ENCODE measurements around the gene FERMT2. TPM values are rescaled to one million over a fixed set of nuclear protein-coding genes. Genes with fewer than 3 reads are reported as not detected.
A peak's percentile ranks its signal among the peaks of the same experiment; 100 is the strongest.

FERMT2 gene
- polyA plus RNA-seq, 1 donor (not counting 4 experiments of a cell fraction or from before 2014, with no cell fraction given): 19.6 TPM

DNA sequence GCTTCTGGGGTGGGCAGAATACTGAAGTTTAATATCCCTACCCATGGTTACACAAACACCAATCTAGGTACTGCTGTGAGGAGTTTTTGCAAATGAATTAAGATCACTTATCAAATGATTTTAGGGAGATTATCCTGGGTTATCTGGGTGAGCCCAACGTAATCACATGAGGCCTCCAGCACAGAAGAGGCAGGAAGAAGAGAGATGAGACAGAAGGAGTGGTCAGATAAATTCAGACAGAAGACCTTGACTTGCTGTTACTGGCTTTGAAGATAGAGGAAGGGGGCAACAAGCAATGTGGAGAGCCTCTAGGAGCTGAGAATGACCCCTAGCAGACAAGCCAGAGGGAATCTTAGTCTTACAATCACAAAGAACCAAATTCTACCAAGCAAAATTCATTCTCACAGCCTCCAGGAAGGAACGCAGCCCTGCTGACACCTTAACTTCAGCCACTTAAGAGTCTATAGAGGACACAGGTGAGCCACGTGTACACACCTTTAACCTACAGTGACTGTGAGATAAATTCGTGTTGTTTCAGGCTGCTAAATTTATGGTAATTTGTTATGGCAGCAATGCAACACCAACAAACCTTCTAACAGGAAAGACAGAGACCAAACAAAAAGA lies 49.4 kb downstream of the FERMT2 start:
- H3K4me3 ChIP-seq (ENCODE audit: control insufficient read depth in 2 of 3, extremely low read depth in 1 of 3, insufficient read depth in 2 of 3, low read depth in 1 of 3, low read length in 3 of 3): no peak overlapping the region
- no peaks in the 10 kb centered on the region for H3K9me1 ChIP-seq (ENCODE audit: control insufficient read depth, extremely low read depth, insufficient read depth, low read length)
- H3K9me3 ChIP-seq (ENCODE audit: control insufficient read depth, low read depth, low read length): no peaks in the 10 kb centered on the region
- TF ChIP-seq, protein P1, sequence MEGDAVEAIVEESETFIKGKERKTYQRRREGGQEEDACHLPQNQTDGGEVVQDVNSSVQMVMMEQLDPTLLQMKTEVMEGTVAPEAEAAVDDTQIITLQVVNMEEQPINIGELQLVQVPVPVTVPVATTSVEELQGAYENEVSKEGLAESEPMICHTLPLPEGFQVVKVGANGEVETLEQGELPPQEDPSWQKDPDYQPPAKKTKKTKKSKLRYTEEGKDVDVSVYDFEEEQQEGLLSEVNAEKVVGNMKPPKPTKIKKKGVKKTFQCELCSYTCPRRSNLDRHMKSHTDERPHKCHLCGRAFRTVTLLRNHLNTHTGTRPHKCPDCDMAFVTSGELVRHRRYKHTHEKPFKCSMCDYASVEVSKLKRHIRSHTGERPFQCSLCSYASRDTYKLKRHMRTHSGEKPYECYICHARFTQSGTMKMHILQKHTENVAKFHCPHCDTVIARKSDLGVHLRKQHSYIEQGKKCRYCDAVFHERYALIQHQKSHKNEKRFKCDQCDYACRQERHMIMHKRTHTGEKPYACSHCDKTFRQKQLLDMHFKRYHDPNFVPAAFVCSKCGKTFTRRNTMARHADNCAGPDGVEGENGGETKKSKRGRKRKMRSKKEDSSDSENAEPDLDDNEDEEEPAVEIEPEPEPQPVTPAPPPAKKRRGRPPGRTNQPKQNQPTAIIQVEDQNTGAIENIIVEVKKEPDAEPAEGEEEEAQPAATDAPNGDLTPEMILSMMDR (optimal IDR thresholded peaks at IDR 0.05 in 1 of 3, IDR thresholded peaks at IDR 0.05 in 1 of 3, conservative IDR thresholded peaks at IDR 0.05 in 1 of 3; ENCODE audit: extremely low read depth in 1 of 3, insufficient read depth in 2 of 3, low read length in 3 of 3): no peak
- TF ChIP-seq EZH2 (IDR thresholded peaks at IDR 0.05; ENCODE audit: low read length): no peak
- dilution Hi-C loops (cut with MboI; ENCODE audit: extremely low pct_ligation_motif_present, low sequenced_read_pairs): no loop called here
- no peaks in the 10 kb centered on the region for H3K79me2 ChIP-seq (ENCODE audit: control insufficient read depth, insufficient read depth, low read length)
- H2AFZ ChIP-seq (ENCODE audit: control insufficient read depth, low read length): no peak overlapping the region
- peaks cover 0 to 2% of the 10 kb centered on the region in 2 experiments for H3K36me3 ChIP-seq (ENCODE audit: control insufficient read depth in 2 of 2, extremely low read depth in 1 of 2, insufficient read depth in 2 of 2, low read length in 2 of 2)
- H3K9ac ChIP-seq (ENCODE audit: control insufficient read depth, extremely low read depth, insufficient read depth, low read length): no peak overlapping the region
- no peaks in the 10 kb centered on the region for H3K27me3 ChIP-seq (ENCODE audit: control insufficient read depth, extremely low read depth, insufficient read depth, low read length)
- H4K20me1 ChIP-seq (ENCODE audit: control insufficient read depth, extremely low read depth, insufficient read depth, low read length): no peaks in the 10 kb centered on the region
- peaks cover 30% of the 10 kb centered on the region for H3K4me1 ChIP-seq (ENCODE audit: control insufficient read depth, extremely low read depth, insufficient read depth, low read length)
- no peak overlapping the region for H3K27ac ChIP-seq (ENCODE audit: control insufficient read depth, insufficient read depth, low read length)
- no peak for DNase-seq (ENCODE audit: low read depth, low spot score)
- H3K4me2 ChIP-seq (ENCODE audit: control insufficient read depth, extremely low read depth, insufficient read depth, low read depth, low read length): no peak overlapping the region
- FAIRE-seq: no peak

DNA sequence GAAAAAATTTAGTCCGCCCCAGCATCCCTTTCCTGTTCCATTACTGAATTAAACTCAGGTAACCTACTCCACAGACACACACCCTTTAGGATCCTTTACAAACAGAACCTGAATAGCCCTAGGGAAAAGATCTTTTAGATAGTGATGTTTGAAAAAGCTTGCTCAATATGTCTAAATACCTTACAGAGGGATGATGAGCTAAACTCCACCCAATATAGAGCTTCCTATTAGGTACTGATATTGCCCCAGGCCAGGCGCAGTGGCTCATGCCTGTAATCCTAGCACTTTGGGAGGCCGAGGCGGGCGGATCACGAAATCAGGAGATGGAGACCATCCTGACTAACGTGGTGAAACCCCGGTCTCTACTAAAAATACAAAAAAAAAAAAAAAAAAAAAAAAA lies 50.1 kb downstream of the FERMT2 start:
- dilution Hi-C loops (cut with MboI; ENCODE audit: extremely low pct_ligation_motif_present, low sequenced_read_pairs): no loop called here
- no peaks in the 10 kb centered on the region for H3K9me3 ChIP-seq (ENCODE audit: control insufficient read depth, low read depth, low read length)
- DNase-seq (ENCODE audit: low read depth, low spot score) (peak; percentile 71), FAIRE-seq (no peak)
- H3K79me2 ChIP-seq (ENCODE audit: control insufficient read depth, insufficient read depth, low read length): no peaks in the 10 kb centered on the region
- peak overlapping the region; percentile 50 for H3K4me2 ChIP-seq (ENCODE audit: control insufficient read depth, extremely low read depth, insufficient read depth, low read depth, low read length)
- no peak overlapping the region for H3K4me3 ChIP-seq (ENCODE audit: control insufficient read depth in 2 of 3, extremely low read depth in 1 of 3, insufficient read depth in 2 of 3, low read depth in 1 of 3, low read length in 3 of 3)
- TF ChIP-seq, protein P1 (optimal IDR thresholded peaks at IDR 0.05 in 1 of 3, IDR thresholded peaks at IDR 0.05 in 1 of 3, conservative IDR thresholded peaks at IDR 0.05 in 1 of 3; ENCODE audit: extremely low read depth in 1 of 3, insufficient read depth in 2 of 3, low read length in 3 of 3): no peak
- TF ChIP-seq EZH2 (IDR thresholded peaks at IDR 0.05; ENCODE audit: low read length): no peak
- H4K20me1 ChIP-seq (ENCODE audit: control insufficient read depth, extremely low read depth, insufficient read depth, low read length): no peaks in the 10 kb centered on the region
- peak overlapping the region; percentile 42 for H3K27ac ChIP-seq (ENCODE audit: control insufficient read depth, insufficient read depth, low read length)
- H3K9me1 ChIP-seq (ENCODE audit: control insufficient read depth, extremely low read depth, insufficient read depth, low read length): no peaks in the 10 kb centered on the region
- no peak overlapping the region for H3K9ac ChIP-seq (ENCODE audit: control insufficient read depth, extremely low read depth, insufficient read depth, low read length)
- H3K4me1 ChIP-seq (ENCODE audit: control insufficient read depth, extremely low read depth, insufficient read depth, low read length): peaks cover 24% of the 10 kb centered on the region
- H2AFZ ChIP-seq (ENCODE audit: control insufficient read depth, low read length): no peak overlapping the region
- no peaks in the 10 kb centered on the region for H3K27me3 ChIP-seq (ENCODE audit: control insufficient read depth, extremely low read depth, insufficient read depth, low read length)
- H3K36me3 ChIP-seq (ENCODE audit: control insufficient read depth in 2 of 2, extremely low read depth in 1 of 2, insufficient read depth in 2 of 2, low read length in 2 of 2): peaks cover 0 to 2% of the 10 kb centered on the region in 2 experiments
